HepG2 (cell line): Measurements from ENCODE around the gene SIRT7. TPM values are rescaled to one million over a fixed set of nuclear protein-coding genes. Genes with fewer than 3 reads are reported as not detected.

Experiments
- ATF3 ChIP-seq: sonication (generic); formaldehyde crosslinking; IDR thresholded peaks from 2 replicates; pipeline ENCODE4 v1.4.0; 2020; ENCODE audit warnings: missing genetic modification reagents
- CEBPG ChIP-seq: IDR thresholded peaks from 2 replicates; pipeline ENCODE4 v1.6.1; 2016
- CENPBD1 ChIP-seq: sonication (generic); formaldehyde crosslinking; IDR thresholded peaks from 2 replicates; pipeline ENCODE4 v1.8.0; 2022; ENCODE audit warnings: missing genetic modification reagents, low read depth, mild to moderate bottlenecking, borderline replicate concordance
- MLXIP ChIP-seq: sonication (generic); formaldehyde crosslinking; IDR thresholded peaks from 2 replicates; pipeline ENCODE4 v1.9.0; 2021; ENCODE audit warnings: missing genetic modification reagents, borderline replicate concordance
- YY1 ChIP-seq: IDR thresholded peaks from 2 replicates; pipeline ENCODE4 v1.6.1; 2011; ENCODE audit warnings: low read length, low read depth, moderate library complexity, mild to moderate bottlenecking; ENCODE audit not compliant: insufficient read depth, insufficient replicate concordance
- ZNF501 ChIP-seq: sonication (generic); formaldehyde crosslinking; IDR thresholded peaks from 2 replicates; pipeline ENCODE4 v1.5.1; 2020; ENCODE audit warnings: mild to moderate bottlenecking, moderate library complexity, missing genetic modification reagents
- ZNF563 ChIP-seq: sonication (generic); formaldehyde crosslinking; IDR thresholded peaks from 2 replicates; pipeline ENCODE4 v1.8.0; 2022; ENCODE audit warnings: mild to moderate bottlenecking, moderate library complexity, missing genetic modification reagents
- ZNF7 ChIP-seq: IDR thresholded peaks from 2 replicates; pipeline ENCODE4 v1.6.1; 2016; ENCODE audit warnings: missing biosample characterization, missing genetic modification reagents
- polyA plus RNA-seq, 8 experiments: library from polyadenylated mRNA; depleted of rRNA in 3 of 8; stranded (reverse) in 7 of 8; unstranded in 1 of 8; fragments of >200 nt; fragmentation: Illumina TruSeq in 4 of 8; extraction: Trizol in 4 of 8; gene quantifications; 2 replicates each; pipeline versions ENCODE4 v1.2.1 to v1.2.3, GENCODE V29; 2011 to 2016; ENCODE audit warnings: low read depth in 4 of 8, missing spikeins in 1 of 8, mixed read lengths in 1 of 8; ENCODE audit not compliant: insufficient read depth in 1 of 8
- total RNA-seq, 5 experiments: library from RNA; depleted of rRNA; stranded (reverse); fragments of >200 nt; fragmentation: Illumina TruSeq; extraction: Trizol; gene quantifications; 2 replicates each; pipeline ENCODE4 v1.2.3, GENCODE V29; 2016; ENCODE audit warnings: low read depth in 1 of 5
- TF ChIP-seq, protein P1 (sequence below): sonication (generic); formaldehyde crosslinking; conservative IDR thresholded peaks from 2 replicates; pipeline ENCODE4 v1.4.0; 2020; ENCODE audit warnings: missing genetic modification reagents
- TF ChIP-seq, protein P2 (sequence below): IDR thresholded peaks from 2 replicates; pipeline ENCODE4 v1.6.1; 2016; ENCODE audit warnings: low read depth, borderline replicate concordance
- TF ChIP-seq, protein P3 (sequence below): sonication (generic); formaldehyde crosslinking; IDR thresholded peaks from 2 replicates; pipeline ENCODE4 v1.5.1; 2020; ENCODE audit warnings: mild to moderate bottlenecking, missing genetic modification reagents, moderate library complexity

Gene SIRT7
- total and polyA plus RNA-seq, 2 of the 13 experiments (the other 11 are each of a cell fraction or from before 2014, with no cell fraction given): 8.3 to 24.8 TPM

DNA sequence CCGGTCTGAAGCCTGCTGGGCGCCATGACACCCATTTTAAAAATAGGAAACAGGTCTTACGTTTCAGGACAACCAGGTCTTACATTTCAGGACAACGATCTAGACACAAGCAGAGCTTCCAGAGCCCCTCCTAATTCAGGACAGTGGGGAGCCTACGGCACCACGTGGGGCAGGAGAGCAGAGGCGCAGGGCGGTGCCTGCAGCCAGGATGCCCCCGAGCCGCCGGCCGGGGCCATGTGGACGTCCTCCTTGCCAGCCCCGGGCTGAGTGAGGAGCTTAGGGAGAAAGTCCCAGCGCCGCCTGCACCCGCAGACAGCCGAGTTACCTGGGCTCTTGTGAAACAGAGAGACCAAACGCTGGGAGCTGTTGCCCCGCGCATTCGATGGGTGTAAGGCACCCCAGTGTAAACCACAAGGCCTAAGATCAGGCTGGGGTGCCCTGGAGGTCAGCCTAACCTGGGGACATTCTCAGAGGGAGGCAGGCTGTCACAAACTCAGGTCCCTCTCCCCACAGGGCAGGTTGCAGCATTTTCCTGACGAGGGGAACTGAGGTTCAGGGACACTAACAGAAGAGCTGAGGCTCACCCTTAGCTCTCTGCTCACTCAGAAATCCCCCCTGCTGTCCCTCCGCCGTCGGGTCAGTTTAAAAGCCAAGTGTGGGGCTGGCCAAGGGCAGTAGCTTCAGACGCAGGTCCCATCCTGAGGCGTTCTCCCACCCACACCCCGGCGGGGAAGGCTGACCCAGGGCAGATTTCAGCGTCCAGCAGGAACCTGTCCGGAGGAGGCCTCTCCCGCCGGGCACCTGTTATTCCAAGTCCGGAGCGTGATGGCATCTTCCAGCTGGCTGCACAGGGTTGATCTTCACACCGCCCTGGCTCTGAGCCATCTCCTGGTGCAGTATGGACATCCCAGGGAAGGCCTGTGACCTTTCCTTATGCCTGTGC lies 44.8 kb upstream of the SIRT7 start (continued):
- TF ChIP-seq, protein P1, sequence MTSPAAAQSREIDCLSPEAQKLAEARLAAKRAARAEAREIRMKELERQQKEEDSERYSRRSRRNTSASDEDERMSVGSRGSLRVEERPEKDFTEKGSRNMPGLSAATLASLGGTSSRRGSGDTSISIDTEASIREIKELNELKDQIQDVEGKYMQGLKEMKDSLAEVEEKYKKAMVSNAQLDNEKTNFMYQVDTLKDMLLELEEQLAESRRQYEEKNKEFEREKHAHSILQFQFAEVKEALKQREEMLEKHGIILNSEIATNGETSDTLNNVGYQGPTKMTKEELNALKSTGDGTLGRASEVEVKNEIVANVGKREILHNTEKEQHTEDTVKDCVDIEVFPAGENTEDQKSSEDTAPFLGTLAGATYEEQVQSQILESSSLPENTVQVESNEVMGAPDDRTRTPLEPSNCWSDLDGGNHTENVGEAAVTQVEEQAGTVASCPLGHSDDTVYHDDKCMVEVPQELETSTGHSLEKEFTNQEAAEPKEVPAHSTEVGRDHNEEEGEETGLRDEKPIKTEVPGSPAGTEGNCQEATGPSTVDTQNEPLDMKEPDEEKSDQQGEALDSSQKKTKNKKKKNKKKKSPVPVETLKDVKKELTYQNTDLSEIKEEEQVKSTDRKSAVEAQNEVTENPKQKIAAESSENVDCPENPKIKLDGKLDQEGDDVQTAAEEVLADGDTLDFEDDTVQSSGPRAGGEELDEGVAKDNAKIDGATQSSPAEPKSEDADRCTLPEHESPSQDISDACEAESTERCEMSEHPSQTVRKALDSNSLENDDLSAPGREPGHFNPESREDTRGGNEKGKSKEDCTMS (CRISPR knock-in tag): no peak
- TF ChIP-seq YY1: peak; percentile 78
- peak; percentile 10; the same call in 1 of the 2 replicates for TF ChIP-seq ATF3
- TF ChIP-seq, protein P2, sequence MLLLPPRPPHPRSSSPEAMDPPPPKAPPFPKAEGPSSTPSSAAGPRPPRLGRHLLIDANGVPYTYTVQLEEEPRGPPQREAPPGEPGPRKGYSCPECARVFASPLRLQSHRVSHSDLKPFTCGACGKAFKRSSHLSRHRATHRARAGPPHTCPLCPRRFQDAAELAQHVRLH: no peak
- TF ChIP-seq ZNF7 (CRISPR knock-in tag): no peak
- TF ChIP-seq MLXIP (CRISPR knock-in tag): no peak
- TF ChIP-seq ZNF563 (CRISPR knock-in tag): 0 out of 2 replicates have a peak, but pooled peaks have one; percentile 28
- TF ChIP-seq ZNF501 (CRISPR knock-in tag): no peak
- no peak for TF ChIP-seq CEBPG (CRISPR knock-in tag)
- TF ChIP-seq, protein P3, sequence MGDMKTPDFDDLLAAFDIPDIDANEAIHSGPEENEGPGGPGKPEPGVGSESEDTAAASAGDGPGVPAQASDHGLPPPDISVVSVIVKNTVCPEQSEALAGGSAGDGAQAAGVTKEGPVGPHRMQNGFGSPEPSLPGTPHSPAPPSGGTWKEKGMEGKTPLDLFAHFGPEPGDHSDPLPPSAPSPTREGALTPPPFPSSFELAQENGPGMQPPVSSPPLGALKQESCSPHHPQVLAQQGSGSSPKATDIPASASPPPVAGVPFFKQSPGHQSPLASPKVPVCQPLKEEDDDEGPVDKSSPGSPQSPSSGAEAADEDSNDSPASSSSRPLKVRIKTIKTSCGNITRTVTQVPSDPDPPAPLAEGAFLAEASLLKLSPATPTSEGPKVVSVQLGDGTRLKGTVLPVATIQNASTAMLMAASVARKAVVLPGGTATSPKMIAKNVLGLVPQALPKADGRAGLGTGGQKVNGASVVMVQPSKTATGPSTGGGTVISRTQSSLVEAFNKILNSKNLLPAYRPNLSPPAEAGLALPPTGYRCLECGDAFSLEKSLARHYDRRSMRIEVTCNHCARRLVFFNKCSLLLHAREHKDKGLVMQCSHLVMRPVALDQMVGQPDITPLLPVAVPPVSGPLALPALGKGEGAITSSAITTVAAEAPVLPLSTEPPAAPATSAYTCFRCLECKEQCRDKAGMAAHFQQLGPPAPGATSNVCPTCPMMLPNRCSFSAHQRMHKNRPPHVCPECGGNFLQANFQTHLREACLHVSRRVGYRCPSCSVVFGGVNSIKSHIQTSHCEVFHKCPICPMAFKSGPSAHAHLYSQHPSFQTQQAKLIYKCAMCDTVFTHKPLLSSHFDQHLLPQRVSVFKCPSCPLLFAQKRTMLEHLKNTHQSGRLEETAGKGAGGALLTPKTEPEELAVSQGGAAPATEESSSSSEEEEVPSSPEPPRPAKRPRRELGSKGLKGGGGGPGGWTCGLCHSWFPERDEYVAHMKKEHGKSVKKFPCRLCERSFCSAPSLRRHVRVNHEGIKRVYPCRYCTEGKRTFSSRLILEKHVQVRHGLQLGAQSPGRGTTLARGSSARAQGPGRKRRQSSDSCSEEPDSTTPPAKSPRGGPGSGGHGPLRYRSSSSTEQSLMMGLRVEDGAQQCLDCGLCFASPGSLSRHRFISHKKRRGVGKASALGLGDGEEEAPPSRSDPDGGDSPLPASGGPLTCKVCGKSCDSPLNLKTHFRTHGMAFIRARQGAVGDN (CRISPR knock-in tag): peak; percentile 81
- no peak; the same call in 1 of the 2 replicates for TF ChIP-seq CENPBD1 (CRISPR knock-in tag)
